Kidney (tissue), 14 donors: ENCODE results near the gene C5orf15. TPM values are rescaled to one million over a fixed set of nuclear protein-coding genes. Genes with fewer than 3 reads are reported as not detected.
A peak's percentile ranks its signal among the peaks of the same experiment; 100 is the strongest.

Experiments
- DNase-seq, 5 donors: peaks; one replicate each; pipeline ENCODE4 v3.0.0-alpha.2; 2013 to 2020
- FAIRE-seq: peaks from 2 replicates; lab custom pipeline; 2012; peaks lifted over from hg19 to GRCh38; lab: Jason Lieb, UNC
- H3K27ac ChIP-seq, 2 donors: one replicate each; pipeline ENCODE4 v1.7.0; 2013; ENCODE audit warnings: low read depth in 2 of 2, low read length in 2 of 2, inconsistent platforms in 1 of 2
- H3K27me3 ChIP-seq: one replicate; pipeline ENCODE4 v1.7.1; 2013; ENCODE audit warnings: low read length, inconsistent platforms; ENCODE audit not compliant: control insufficient read depth, insufficient read depth
- H3K36me3 ChIP-seq, 3 donors: one replicate each; pipeline versions ENCODE4 v1.7.0 to v1.7.1; 2013; ENCODE audit warnings: low read length in 3 of 3, control low read depth in 1 of 3, inconsistent platforms in 1 of 3; ENCODE audit not compliant: insufficient read depth in 3 of 3, control insufficient read depth in 2 of 3
- H3K4me1 ChIP-seq, 3 donors: one replicate each; pipeline versions ENCODE4 v1.7.0 to v1.7.1; 2013; ENCODE audit warnings: low read length in 3 of 3, inconsistent platforms in 1 of 3, low read depth in 1 of 3; ENCODE audit not compliant: control insufficient read depth in 2 of 3, insufficient read depth in 2 of 3
- H3K4me3 ChIP-seq, 3 donors: one replicate each; pipeline versions ENCODE4 v1.7.0 to v1.8.1; 2013; ENCODE audit warnings: low read length in 3 of 3, control low read depth in 1 of 3, inconsistent platforms in 1 of 3
- H3K9ac ChIP-seq, 3 donors: one replicate each; pipeline versions ENCODE4 v1.7.0 to v1.7.1; 2013; ENCODE audit warnings: low read length in 3 of 3, control low read depth in 1 of 3, inconsistent platforms in 1 of 3
- H3K9me3 ChIP-seq, 3 donors: one replicate each; pipeline versions ENCODE4 v1.7.0 to v1.7.1; 2013; ENCODE audit warnings: low read length in 3 of 3, control low read depth in 1 of 3, inconsistent platforms in 1 of 3; ENCODE audit not compliant: control insufficient read depth in 2 of 3, insufficient read depth in 1 of 3
- CTCF ChIP-seq: IDR thresholded peaks from 3 replicates; pipeline ENCODE4 v1.5.1; 2012; ENCODE audit warnings: mild to moderate bottlenecking, moderate library complexity, borderline replicate concordance; ENCODE audit not compliant: insufficient read depth; ENCODE audit errors: extremely low read depth
- intact Hi-C: fragments of 100-400 bp; cut with DNase I; formaldehyde crosslinking; loops from one replicate; pipeline ENCODE4 v1.11.1; 2022
- polyA plus RNA-seq: library from polyadenylated mRNA; stranded (reverse); fragments of 350-450 nt; fragmentation: Illumina TruSeq; extraction: RNeasy Lipid Tissue Mini Kit (QIAGEN cat#74804); gene quantifications from one replicate; pipeline ENCODE4 v1.2.3, GENCODE V29; 2014; ENCODE audit warnings: low read depth, low replicate concordance; ENCODE audit not compliant: insufficient read depth
- total RNA-seq: library from RNA; stranded (reverse); fragmentation: NEBNext Ultra II Directional; extraction: Animal tissue kit (Norgen Biotek cat#: 25700); gene quantifications from one replicate; pipeline ENCODE4 v1.2.1, GENCODE V29; 2021
- donor health status: control.
- donor health status: control.
- donor health status: control.
- donor health status: control.
- donor health status: control.
- donor health status: DM: yes; HTN: yes; CAD: no.
- donor health status: Normal renal cell carcinoma (clear cell type).

C5orf15 gene
- total and polyA plus RNA-seq, 2 donors from 2014 or later = 43.9 to 54.4 TPM

DNA sequence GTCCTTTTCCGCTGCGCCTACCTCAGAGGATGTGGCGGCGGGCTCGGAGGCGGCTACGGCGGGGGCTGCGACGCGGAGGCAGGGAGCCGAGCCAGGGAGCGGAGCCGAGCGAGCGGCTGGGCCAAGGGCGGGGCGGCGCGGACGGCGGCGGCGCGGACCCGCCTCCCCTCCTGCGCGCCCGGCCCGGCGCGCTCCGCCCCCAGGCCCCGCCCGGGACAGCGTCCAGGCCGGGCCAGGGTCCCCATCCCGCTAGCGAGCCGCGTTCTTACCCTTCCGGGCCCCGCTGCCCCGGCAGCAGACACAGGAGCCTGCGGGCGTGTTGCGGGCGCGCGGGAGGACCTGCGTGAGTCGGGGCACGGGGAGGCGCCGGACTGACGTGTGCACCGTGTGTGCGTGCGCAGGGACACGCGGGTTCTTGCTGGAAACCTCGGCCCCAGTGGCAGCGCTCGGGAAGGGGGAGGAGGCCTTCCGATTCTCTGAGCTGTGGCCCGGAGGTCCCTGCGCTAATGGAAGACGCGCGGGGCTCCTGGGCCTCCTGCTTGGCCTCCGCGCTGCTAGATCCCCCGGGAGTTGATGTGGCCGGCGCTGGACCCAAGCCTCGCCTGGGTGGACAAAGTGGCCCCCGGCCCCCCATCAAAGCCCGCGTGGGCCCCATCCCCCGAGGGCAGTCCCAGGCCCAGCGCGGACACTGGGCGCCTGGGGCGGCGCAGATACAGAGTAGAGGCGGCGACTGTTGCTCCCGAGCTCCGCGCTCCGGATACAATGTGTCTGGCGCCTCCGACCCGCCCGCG, 36.4 kb upstream of the C5orf15 start, which contains the start of gene VDAC1:
VDAC1 (minus strand) TSS at position 350 of the 791 bp plus-strand sequence. CDS start 11,963 bp downstream, outside the sequence.
- Histone ChIP-seq H3K27me3 (no peaks in the 10 kb centered on the region), H3K9me3 (no peaks in the 10 kb centered on the region), H3K4me1 (peaks cover 0 to 37% (median 32%) of the 10 kb centered on the region in 3 donors), H3K36me3 (peaks cover 0 to 4% (median 0%) of the 10 kb centered on the region in 3 donors), H3K4me3 (peak within 1 kb of the TSS; percentile 57 to 82 (median 75)), H3K9ac (peak within 1 kb of the TSS; percentile 33 to 95 (median 69)), H3K27ac (peak within 1 kb of the TSS; percentile 98 to 99)
- no peak for FAIRE-seq
- no peak for TF ChIP-seq CTCF
- DNase-seq = peak; percentile 83 to 95 (median 90)
- intact Hi-C loops = no loop called here

DNA sequence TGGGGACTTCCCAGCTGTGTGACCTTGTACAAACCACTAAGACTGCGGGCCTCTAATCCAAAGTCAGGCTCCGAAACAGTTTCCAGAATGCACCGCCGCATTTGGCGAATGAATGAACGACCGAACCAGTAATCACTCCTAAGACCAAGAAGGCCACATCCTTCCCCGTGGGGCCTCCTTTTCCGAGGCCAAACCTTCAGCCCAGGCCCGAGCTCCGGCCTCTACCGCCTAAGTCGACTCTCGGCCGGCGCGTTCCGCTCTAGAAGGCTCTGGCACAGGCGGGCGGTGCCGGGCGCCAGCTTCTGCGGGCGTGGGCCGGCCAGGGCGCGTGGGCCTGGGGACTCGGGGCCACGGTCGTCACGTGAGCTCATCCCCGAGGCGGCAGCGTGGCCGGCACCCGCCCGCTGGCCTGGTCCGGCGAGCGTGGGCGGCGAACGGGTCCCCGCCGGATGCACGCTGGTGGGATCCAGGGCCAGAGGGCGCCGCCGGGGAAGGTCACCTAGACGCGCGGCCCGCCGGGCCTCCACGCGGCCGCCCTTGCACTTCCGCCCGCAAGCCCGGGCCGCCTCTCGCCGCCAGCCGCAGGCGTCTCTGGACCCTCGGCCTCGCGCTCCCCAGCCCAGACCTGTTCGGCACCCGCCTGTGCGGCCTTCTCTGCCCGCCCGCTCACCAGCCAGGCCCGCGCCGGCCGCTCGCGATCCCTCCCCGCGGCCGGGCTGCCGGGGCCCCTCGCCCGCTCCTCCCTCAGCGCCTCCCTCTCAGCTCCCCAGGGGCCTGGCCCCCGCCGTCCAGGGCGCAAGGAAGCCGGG, 35.6 kb upstream of the C5orf15 start:
- DNase-seq = peak; percentile 54 to 87 (median 79)
- H3K9ac ChIP-seq = peak overlapping the region; percentile 17 to 83 (median 69)
- H3K9me3 ChIP-seq = no peaks in the 10 kb centered on the region
- no peak for FAIRE-seq
- no peak for TF ChIP-seq CTCF
- no peaks in the 10 kb centered on the region for H3K27me3 ChIP-seq
- H3K36me3 ChIP-seq = peaks cover 0 to 4% (median 0%) of the 10 kb centered on the region in 3 donors
- H3K4me1 ChIP-seq = peaks cover 0 to 38% (median 38%) of the 10 kb centered on the region in 3 donors
- peak overlapping the region; percentile 98 to 99 for H3K27ac ChIP-seq
- H3K4me3 ChIP-seq = peak overlapping the region; percentile 50 to 81 (median 75)
- intact Hi-C loops = no loop called here

GRCh38 chr5:134003064-134003816, 34.8 kb upstream of the C5orf15 start:
- peaks cover 0 to 4% (median 0%) of the 10 kb centered on the region in 3 donors for H3K36me3 ChIP-seq
- TF ChIP-seq CTCF = no peak
- FAIRE-seq = no peak
- H3K9ac ChIP-seq = peak overlapping the region; percentile 17 to 83 (median 66)
- peak overlapping the region; percentile 50 to 81 (median 75) for H3K4me3 ChIP-seq
- peaks cover 0 to 41% (median 38%) of the 10 kb centered on the region in 3 donors for H3K4me1 ChIP-seq
- H3K9me3 ChIP-seq = no peaks in the 10 kb centered on the region
- intact Hi-C loops = no loop called here
- no peak for DNase-seq
- peak overlapping the region; percentile 98 to 99 for H3K27ac ChIP-seq
- H3K27me3 ChIP-seq = no peaks in the 10 kb centered on the region
